NK-92 (cell line): Measurements from ENCODE around the gene TAB3.

Experiments
- DNase-seq: peaks from one replicate; lab custom pipeline; 2025; ENCODE audit not compliant: unreplicated experiment; lab: John Stamatoyannopoulos, UW

The TAB3 gene

GRCh38 chrX:30885136-30885535 lies 3.9 kb downstream of the TAB3 start:
- DNase-seq, result no peak

DNA sequence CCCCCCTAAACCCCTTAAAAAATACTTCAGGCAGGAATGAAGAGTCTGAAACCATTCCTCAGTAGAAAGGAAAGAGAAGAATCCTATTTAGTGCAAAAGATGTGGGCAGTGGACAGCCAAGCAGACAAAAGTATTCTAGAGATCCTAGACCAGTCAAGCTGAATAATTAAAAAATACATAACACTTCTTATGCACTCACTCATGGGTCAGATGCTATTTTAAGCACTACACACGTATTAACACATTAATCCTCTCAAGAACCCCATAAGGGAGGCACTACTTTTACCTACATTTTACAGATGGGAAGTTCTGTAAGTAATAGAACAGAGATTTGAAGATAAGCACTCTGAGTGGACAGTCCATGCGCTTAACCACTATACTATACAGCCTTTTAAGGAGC lies 5.9 kb downstream of the TAB3 start:
- DNase-seq, result no peak

DNA sequence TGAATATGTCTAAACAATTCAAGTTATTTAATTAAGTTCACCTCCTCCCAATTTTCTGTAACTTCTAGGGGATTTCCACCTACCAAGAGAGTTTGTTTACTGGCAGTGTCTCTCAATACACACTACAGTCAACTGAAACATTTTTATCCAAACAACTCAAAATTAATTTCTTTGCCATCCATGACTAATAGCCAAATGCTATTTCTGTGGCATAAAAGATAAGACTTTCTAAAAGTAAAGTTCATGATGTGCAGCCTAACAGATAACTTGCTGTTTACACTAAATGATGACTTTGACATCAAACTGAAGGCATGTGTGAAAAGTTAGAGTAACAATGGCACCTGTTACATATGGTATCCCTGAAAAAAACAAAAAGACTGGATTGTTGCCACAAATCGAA lies 7.3 kb downstream of the TAB3 start:
- DNase-seq, result no peak

- DNase-seq, result no peak
Observed at GRCh38 chrX:30881390-30881789, 7.7 kb downstream of the TAB3 start.

DNA sequence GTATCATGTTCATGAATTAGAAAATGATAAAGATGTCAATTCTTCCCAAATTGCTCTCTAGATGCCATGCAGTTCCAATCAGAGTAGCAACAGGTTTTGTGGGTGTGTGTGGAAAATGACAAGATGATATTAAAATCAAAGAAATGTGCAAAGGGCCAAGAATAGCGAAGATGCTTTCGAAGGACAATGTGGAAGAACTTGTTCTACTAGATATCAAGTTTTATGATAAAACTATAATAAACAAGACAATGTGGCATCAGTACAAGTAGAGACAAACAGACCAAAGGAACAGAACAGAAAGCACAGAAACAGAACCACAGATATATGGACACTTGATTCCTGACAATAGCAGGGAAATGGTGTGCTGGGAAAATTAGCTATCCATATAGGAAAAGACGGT lies 9.0 kb downstream of the TAB3 start:
- DNase-seq, result no peak

- DNase-seq, result no peak
Observed at GRCh38 chrX:30876367-30876766, 12.7 kb downstream of the TAB3 start.

DNA sequence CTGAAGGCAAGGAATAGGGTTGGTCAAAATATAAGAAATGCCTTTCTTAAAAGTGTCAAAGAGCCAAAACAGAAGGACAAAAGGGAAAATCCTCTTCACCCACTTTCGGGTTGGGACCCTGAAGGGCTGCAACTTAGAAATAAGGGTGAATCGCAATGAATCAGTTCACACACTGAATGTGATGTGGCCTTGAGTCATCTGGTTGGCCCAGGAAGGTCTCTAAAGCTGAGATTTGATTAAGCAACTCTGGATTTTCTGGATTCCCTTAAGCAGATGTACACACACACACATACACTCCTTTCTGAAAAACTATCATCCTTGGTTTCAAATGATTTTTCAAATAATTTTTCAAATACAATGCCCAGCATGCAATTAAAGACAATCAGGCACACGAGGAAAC lies 13.1 kb downstream of the TAB3 start:
- no peak for DNase-seq

DNA sequence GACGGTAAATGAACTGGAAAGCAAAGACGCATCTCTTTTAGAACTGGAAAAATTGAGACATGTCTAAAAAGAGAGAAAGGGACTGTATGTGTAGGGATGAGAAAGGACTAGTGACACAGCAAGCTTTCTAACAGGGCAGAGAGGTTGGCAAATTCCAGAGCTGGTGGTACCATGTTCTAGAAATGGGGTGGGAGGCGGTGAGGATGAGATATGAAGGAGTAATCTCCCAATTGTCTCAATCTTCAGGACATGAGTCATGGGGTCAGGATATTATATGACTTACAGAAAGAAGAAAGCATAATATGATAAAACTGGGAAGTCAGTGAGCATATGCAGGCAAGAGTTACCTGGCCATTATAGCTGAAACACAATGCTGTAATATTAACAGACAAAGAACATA lies 14.2 kb downstream of the TAB3 start:
- no peak for DNase-seq

DNA sequence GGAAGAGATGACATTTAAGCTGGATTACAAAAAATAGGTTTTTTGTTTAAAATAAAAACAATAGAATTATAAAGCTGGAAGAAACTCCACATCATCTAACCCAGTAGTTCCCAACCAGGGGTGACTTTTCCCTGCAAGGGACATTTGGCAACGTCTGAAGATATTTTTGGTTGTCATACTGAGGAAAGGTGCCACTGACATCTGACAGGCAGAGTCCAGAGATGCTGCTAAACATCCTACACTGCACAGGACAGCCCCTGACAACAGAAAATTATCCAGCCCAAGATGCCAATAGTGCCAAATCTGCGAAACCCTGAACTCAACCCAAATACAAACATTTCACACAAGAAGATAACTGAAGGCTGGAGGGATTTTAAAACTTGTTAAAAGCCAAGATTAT lies 18.5 kb downstream of the TAB3 start:
- DNase-seq, result no peak

DNA sequence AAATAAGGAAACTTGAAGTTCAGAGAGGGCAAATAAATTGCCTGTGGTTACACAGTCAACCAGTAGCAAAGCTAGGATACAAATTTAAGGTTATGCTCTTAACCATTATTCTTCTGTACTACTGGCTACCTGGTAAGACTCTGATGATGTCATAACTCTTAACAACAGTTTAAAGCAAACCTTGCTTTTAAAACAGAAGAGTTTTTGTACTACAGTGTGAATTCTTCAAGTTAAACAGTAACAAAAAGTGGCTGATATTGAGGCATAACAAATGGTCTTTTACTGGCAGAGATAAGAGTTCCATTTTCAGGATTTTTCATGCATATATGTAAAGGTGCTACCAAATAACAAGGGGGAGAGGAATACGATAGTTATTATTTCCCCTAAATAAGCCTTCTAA lies 23.4 kb downstream of the TAB3 start:
- no peak for DNase-seq

DNA sequence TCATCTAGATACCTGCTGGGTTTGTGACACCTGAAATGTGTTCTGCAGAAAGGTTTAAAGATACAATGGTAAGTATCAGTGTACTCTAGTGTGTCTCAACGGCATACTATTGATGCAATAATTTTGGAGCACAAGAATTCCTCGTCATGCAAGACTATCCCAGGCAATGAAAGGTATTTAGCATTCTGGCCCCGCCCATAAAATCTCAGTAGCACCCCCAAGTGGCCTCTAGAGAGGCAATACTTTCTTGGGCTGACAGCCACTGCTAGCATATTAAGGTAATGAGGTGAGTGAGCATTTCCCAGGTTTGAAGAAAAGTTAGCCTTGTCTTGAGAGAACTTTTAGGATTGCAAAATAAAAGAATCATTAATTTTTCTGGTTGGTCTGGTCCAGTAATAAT lies 24.0 kb downstream of the TAB3 start:
- no peak for DNase-seq

- no peak for DNase-seq
Observed at GRCh38 chrX:30864383-30864785, 24.7 kb downstream of the TAB3 start.

DNA sequence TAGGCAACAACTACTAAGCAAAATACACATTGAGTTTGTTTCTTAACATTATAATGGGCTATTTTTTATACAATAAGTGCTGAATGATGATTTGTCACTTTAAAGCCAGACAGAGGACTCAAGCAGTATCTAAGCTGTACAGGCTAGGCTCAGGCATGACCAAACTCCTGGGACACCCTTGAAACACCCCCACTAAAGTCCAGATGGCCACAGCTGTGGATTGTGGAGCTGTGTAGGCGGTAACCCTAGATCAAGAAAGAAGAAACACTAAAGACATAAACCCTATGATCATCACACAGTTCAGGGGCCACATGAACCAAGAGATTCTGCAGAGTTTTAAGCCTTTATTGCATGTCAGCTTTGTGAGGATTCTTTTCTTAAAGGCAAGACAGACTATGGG lies 25.1 kb downstream of the TAB3 start:
- no peak for DNase-seq

DNA sequence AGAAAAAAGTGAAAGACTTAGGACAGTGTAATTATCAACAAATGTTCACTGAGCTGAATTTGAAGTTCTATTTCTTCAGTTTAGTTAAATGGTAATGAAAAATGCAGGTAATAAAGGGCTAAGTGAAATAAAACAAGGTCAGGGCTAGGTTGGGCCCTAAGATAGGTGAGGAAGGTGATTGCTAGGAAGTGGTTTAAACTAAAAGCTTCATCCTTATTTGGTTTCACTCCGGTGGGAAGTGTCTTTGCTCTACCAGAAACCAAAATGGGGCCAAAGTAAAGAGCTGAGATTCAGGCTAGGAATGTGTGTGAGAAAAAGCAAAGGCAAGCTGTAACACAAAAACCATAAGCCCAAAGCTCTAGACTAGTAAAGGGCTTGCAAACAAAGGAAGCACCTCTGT lies 31.0 kb downstream of the TAB3 start:
- DNase-seq, result no peak

DNA sequence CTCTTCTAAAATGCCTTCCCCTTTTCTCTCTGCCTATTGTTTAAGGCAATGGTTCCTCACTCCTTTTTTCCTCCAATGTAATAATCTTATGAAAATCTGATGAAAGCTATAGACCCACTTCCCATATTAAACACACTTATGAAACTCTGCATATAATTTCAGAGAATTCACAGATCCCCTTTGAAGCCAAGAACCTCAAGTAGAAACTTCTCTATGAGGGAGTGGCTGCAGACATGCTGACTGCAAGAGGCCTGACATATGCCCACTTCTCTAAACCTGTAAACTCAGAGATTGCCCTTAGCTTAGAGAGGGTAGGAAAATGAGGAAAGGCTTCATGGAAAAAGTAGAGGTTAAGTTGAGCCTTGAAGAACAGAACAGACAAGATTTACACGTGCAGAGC lies 37.6 kb downstream of the TAB3 start:
- no peak for DNase-seq

DNA sequence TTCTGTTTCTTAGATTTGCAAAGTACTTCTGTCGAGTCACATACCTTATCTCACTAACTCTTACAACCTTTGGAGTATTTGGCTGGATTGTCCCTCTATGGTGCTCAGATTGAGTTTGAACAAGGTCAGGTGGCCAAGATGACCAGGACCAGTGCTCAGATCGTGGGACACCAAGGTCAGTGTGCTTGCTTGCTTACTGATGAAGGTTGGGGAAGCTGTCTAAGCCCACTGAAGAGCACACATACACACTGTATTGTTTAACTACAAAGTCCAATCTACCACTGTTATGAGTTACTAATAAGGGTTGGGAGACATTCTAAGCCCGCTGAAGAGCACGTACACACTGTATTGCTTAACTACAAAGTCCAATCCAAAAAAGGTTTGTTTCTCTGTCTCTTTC lies 53.7 kb downstream of the TAB3 start:
- DNase-seq, result no peak

DNA sequence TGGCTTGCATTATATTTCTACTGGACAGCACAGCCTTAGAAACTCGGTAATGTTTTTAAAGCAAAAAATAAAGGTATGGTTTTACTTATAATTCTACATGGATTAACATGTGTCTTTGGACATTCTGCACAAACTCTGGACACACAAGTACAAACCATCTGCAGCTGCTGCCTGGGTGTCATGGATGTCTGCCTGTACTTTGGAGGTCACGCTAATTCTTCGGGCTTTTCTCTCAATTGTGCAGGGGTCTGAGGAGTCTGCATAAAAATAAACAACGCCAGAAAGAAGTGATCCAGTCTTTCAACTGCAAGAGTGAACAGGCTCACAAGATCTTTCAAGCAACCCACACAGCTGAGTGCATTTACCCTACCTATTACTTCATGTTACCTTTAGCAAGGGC lies 55.2 kb downstream of the TAB3 start:
- no peak for DNase-seq

DNA sequence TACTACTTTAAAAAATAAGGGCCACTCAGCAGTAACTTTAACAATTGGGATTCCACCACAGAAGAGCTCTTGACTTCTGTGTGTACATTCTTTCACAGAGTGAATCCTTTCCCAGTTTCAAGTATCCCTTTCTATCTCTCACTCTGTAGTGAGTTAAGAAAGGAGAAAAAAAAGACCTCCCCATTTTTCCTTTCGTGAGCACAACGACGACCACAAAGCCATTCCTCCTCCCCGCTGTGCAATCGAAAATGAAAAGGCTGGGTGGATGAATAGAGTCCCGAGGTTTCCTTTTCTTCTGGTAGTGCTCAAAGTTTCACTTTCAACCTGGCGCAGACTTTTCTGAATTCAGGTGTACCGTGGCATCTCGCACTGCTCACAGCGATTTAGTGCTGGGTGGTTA lies 58.0 kb downstream of the TAB3 start:
- DNase-seq, result no peak

GRCh38 chrX:30830326-30830943 lies 58.6 kb downstream of the TAB3 start:
- DNase-seq, result no peak

DNA sequence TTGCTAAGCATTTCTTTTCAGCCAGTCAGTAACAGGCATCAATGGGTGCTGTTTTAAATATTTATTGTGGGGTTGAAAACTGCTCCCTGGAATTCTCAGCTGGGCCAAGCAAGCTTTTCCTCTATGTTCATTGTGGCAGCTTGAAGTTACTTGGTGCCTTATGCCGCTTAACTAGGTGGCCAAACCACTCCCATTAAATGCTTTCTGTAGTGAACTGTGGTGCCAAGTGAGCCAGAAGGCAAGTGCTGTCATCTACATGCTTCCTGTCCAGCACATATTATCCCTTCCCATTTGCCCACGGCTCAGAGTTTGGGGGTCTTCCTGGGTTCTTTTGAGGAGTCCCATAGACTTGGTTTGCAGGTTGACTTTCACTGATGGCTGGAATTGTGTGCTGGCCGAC lies 64.8 kb downstream of the TAB3 start:
- no peak for DNase-seq

DNA sequence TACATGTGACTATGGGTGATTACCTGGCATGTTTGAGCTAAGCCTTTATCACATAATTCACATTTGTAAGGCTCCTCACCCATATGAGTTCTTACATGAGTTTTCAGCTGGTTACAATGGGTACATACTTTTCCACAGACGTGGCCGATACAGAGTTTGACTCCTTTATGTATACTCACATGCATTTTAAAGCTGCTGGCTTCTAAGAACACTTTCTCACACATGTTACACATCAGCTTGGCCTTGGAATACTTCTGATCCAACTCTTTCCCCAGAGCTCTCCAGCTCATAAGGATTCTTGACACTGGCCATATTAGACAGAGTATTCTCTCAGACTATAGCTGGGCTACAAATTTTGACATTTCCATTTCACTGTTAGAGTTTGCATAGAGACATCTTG lies 66.3 kb downstream of the TAB3 start:
- DNase-seq, result no peak

DNA sequence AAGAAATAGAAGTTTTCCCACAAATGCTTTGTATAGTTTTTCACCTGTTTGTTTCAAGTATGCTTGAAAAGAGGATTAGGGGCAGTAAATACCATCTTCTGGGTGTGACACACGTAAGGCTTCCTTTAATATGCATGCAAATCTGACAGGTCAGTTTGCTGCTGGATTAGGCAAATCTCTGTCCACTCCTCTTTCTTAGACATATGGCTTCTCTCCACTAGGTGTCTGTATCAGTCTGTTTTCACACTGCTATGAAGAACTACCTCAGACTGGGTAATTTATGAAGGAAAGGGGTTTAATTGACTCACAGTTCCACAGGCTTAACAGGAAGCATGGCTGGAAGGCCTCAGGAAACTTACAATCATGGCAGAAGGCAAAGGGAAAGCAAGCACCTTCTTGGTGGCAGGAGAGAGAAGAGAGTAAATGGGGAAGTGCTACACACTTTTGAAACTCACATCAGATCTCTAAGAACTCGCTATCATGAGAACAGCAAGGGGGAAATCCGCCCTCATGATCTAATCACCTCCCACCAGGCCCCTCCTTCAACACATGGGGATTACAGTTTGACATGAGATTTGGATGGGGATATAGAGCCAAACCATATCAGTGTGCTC lies 66.9 kb downstream of the TAB3 start:
- DNase-seq, result no peak

- no peak for DNase-seq
Observed at GRCh38 chrX:30821116-30821515, 67.9 kb downstream of the TAB3 start.
